K562 (cell line): Measurements from ENCODE around the gene ST3GAL5. TPM values are rescaled to one million over a fixed set of nuclear protein-coding genes. Genes with fewer than 3 reads are reported as not detected.

Experiments
- ATAC-seq: fragments of 200-7000 bp; cut with Tn5 transposase; 3 replicates; pipeline ENCODE4 v1.9.1; 2020; ENCODE audit warnings: moderate library complexity
- Bru-seq: library from RNA; stranded (reverse); fragments of 400-500 nt; gene quantifications from one replicate; lab custom pipeline; 2021; lab: Mats Ljungman, UMichigan
- BruChase-seq, 2 experiments: library from RNA; stranded (reverse); fragments of 400-500 nt; gene quantifications; one replicate each; lab custom pipeline; 2021; lab: Mats Ljungman, UMichigan
- BruUV-seq: library from RNA; stranded (reverse); fragments of 400-500 nt; replicated peaks from 2 replicates; lab custom pipeline; 2021; lab: Mats Ljungman, UMichigan
- CTCF ChIA-PET: fragments of 300-600 bp; formaldehyde crosslinking; extraction: SDS; loops from one replicate; lab custom pipeline; 2021; ENCODE audit warnings: low intra/inter-chr PET ratio; lab: Yijun Ruan, JAX
- POLR2A ChIA-PET: fragments of 300-600, 350-650 bp; sonication (Branson Sonifier 250); formaldehyde crosslinking; extraction: SDS; loops from one replicate; lab custom pipeline; 2021; ENCODE audit warnings: antibody characterized with exemption, inconsistent platforms; lab: Yijun Ruan, JAX
- DNase-seq, 4 experiments: peaks; one replicate each; pipeline versions ENCODE4 v3.0.0 to v3.0.0-alpha.2; 2011 to 2018; ENCODE audit warnings: low spot score in 3 of 4, mixed read lengths in 3 of 4; ENCODE audit errors: extremely low read depth in 1 of 4
- FAIRE-seq: peaks from 2 replicates; lab custom pipeline; 2011; peaks lifted over from hg19 to GRCh38; lab: Jason Lieb, UNC
- H2AFZ ChIP-seq: 2 replicates; pipeline ENCODE4 v1.6.0; 2011; ENCODE audit warnings: low read depth, low read length, control low read depth, inconsistent platforms
- H3K27ac ChIP-seq: fragments of 200-600 bp; 3 replicates; pipeline ENCODE4 v1.8.0; 2011; ENCODE audit warnings: low read depth, mild to moderate bottlenecking, control low read depth, inconsistent platforms, low read length, moderate library complexity, mixed read lengths; ENCODE audit errors: extremely low read depth
- H3K27me3 ChIP-seq, 2 experiments: fragments of 300-600 bp in 1 of 2; 2 replicates in 1 of 2; 3 replicates in 1 of 2; pipeline versions ENCODE4 v1.6.0 to v1.8.0; 2011; ENCODE audit warnings: inconsistent platforms in 2 of 2, low read length in 2 of 2, mild to moderate bottlenecking in 1 of 2, mixed read lengths in 1 of 2, moderate library complexity in 1 of 2; ENCODE audit not compliant: control insufficient read depth in 2 of 2, insufficient read depth in 2 of 2
- H3K36me3 ChIP-seq: fragments of 300-600 bp; 3 replicates; pipeline ENCODE4 v1.8.0; 2011; ENCODE audit warnings: mild to moderate bottlenecking, low read length, inconsistent platforms; ENCODE audit not compliant: control insufficient read depth, insufficient read depth
- H3K4me1 ChIP-seq, 2 experiments: fragments of 200-600 bp in 1 of 2; replicated peaks in 1 of 2; 2 replicates in 1 of 2; 3 replicates in 1 of 2; pipeline versions ENCODE4 v1.5.1 to v1.8.0; 2011; ENCODE audit warnings: inconsistent platforms in 2 of 2, low read length in 2 of 2, mild to moderate bottlenecking in 1 of 2, mixed read lengths in 1 of 2, moderate library complexity in 1 of 2; ENCODE audit not compliant: control insufficient read depth in 2 of 2, insufficient read depth in 2 of 2
- H3K4me2 ChIP-seq: 2 replicates; pipeline ENCODE4 v1.6.1; 2011; ENCODE audit warnings: low read length, control low read depth, inconsistent platforms, mixed read lengths; ENCODE audit not compliant: insufficient read depth
- H3K4me3 ChIP-seq: fragments of 200-600 bp; sonication (generic), shearing (Covaris generic); 2 replicates; pipeline ENCODE4 v1.5.1; 2016; ENCODE audit warnings: control low read depth, inconsistent platforms
- H3K79me2 ChIP-seq: fragments of 200-600 bp; 3 replicates; pipeline ENCODE4 v1.8.0; 2011; ENCODE audit warnings: low read length, inconsistent platforms; ENCODE audit not compliant: control insufficient read depth, insufficient read depth
- H3K9ac ChIP-seq, 2 experiments: 2 replicates each; pipeline versions ENCODE4 v1.6.0 to v1.6.1; 2011; ENCODE audit warnings: low read depth in 2 of 2, low read length in 2 of 2, control low read depth in 1 of 2, inconsistent platforms in 1 of 2, mild to moderate bottlenecking in 1 of 2, mixed read lengths in 1 of 2; ENCODE audit not compliant: insufficient read depth in 1 of 2
- H3K9me1 ChIP-seq: one replicate; pipeline ENCODE4 v1.6.0; 2011; ENCODE audit warnings: inconsistent platforms, mild to moderate bottlenecking, low read length, moderate library complexity; ENCODE audit not compliant: control insufficient read depth, insufficient read depth
- H3K9me3 ChIP-seq: replicated peaks from 2 replicates; pipeline ENCODE4 v1.5.1; 2011; ENCODE audit warnings: low read depth, low read length, inconsistent platforms; ENCODE audit not compliant: control insufficient read depth, insufficient read depth
- H4K20me1 ChIP-seq: replicated peaks from 2 replicates; pipeline ENCODE4 v1.6.1; 2011; ENCODE audit warnings: low read length, inconsistent platforms, mixed read lengths; ENCODE audit not compliant: control insufficient read depth, insufficient read depth
- ELF1 ChIP-seq: fragments of 200-800 bp; sonication (Bioruptor generic); IDR thresholded peaks from 2 replicates; pipeline ENCODE4 v1.6.1; 2016; ENCODE audit warnings: missing genetic modification characterization, missing compliant biosample characterization
- FOXJ3 ChIP-seq: sonication (generic); formaldehyde crosslinking; IDR thresholded peaks from 2 replicates; pipeline ENCODE4 v1.4.0; 2020; ENCODE audit warnings: mild to moderate bottlenecking, missing genetic modification reagents
- GATA2 ChIP-seq: sonication (generic); formaldehyde crosslinking; IDR thresholded peaks from 2 replicates; pipeline ENCODE4 v1.4.0; 2020; ENCODE audit warnings: mild to moderate bottlenecking, missing genetic modification reagents
- SRSF7 ChIP-seq: fragments of 200-400 bp; formaldehyde crosslinking; optimal IDR thresholded peaks from 2 replicates; pipeline ENCODE3; 2017; ENCODE audit warnings: mild to moderate bottlenecking, low read depth, low read length
- WGBS: fragments of 100-300 bp; shearing (Covaris generic); methylation state at CpG from one replicate; pipeline ENCODE4 v1.1.6; 2016; ENCODE audit warnings: low coverage, mixed read lengths; ENCODE audit not compliant: insufficient coverage; ENCODE audit errors: missing lambda C conversion rate; 5-methylcytosine and 5-hydroxymethylcytosine counted together
- in situ Hi-C: fragments of 300-500 bp; cut with MboI; formaldehyde crosslinking; loops from 4 replicates; pipeline ENCODE4 v1.15.0; 2018; ENCODE audit warnings: inconsistent platforms, mixed read lengths
- intact Hi-C: fragments of 100-400 bp; cut with micrococcal nuclease; formaldehyde crosslinking; loops from 2 replicates; pipeline ENCODE4 v1.14.2; 2022
- long read RNA-seq, 3 experiments: library from polyadenylated mRNA in 2 of 3; library from RNA in 1 of 3; unstranded in 2 of 3; stranded (forward) in 1 of 3; transcript quantifications; one replicate each; pipeline ENCODE4 v2.0.0, GENCODE V29; 2019 to 2022
- polyA minus RNA-seq, 3 experiments: library from RNA; depleted of rRNA, polyadenylated mRNA; stranded (reverse); fragments of >200 nt; gene quantifications; 2 replicates each; pipeline ENCODE4 v1.2.3, GENCODE V29; 2011
- polyA plus RNA-seq, 8 experiments: library from polyadenylated mRNA; depleted of rRNA in 4 of 8; stranded (reverse) in 5 of 8; unstranded in 3 of 8; fragments of >200 nt; fragmentation: Nextera tagmentation in 2 of 8; fragmentation: Illumina TruSeq in 1 of 8; extraction: Ambion mirVana in 2 of 8; extraction: Trizol in 1 of 8; gene quantifications; 2 replicates each; pipeline versions ENCODE4 v1.2.1 to v1.2.3, GENCODE V29; 2011 to 2014; ENCODE audit warnings: inconsistent platforms in 1 of 8, missing spikeins in 1 of 8
- total RNA-seq, 7 experiments: library from RNA; depleted of rRNA in 6 of 7; stranded (reverse); fragments of >200 nt in 6 of 7; fragmentation: Illumina TruSeq in 2 of 7; extraction: Trizol in 2 of 7; gene quantifications; 2 replicates each; pipeline versions ENCODE4 v1.2.1 to v1.2.3, GENCODE V29; 2011 to 2021; ENCODE audit warnings: low replicate concordance in 1 of 7
- TF ChIP-seq, protein P1 (sequence below): fragments of 450-650 bp; IDR thresholded peaks from 2 replicates; pipeline ENCODE4 v1.6.1; 2016; ENCODE audit warnings: low read depth, mild to moderate bottlenecking, moderate library complexity
- TF ChIP-seq, protein P2 (sequence below): fragments of 250-450 bp; sonication (Bioruptor Pico); IDR thresholded peaks from 2 replicates; pipeline ENCODE4 v1.5.0; 2020; ENCODE audit warnings: mild to moderate bottlenecking
- TF ChIP-seq, protein P3 (sequence below): IDR thresholded peaks from 2 replicates; pipeline ENCODE4 v1.6.1; 2011; ENCODE audit not compliant: insufficient read length; ENCODE audit errors: extremely low read depth
- TF ChIP-seq, protein P4 (sequence below): fragments of 250-450 bp; sonication (Bioruptor Pico); IDR thresholded peaks from 2 replicates; pipeline ENCODE4 v1.4.0; 2020; ENCODE audit warnings: mild to moderate bottlenecking, moderate library complexity, borderline replicate concordance

ST3GAL5 gene
- 39.5 and 67.1 TPM in 2 replicates for total RNA-seq (2011; cell fraction: chromatin; rRNA removed; ENCODE audit: low replicate concordance)
- total RNA-seq (2011; cell fraction: nucleolus; rRNA removed), result 22.7 and 28.6 TPM in 2 replicates
- total RNA-seq (2011; cell fraction: nucleoplasm; rRNA removed), result 36.4 and 54.3 TPM in 2 replicates
- total RNA-seq (2014; rRNA removed), result 4.1 and 6.3 TPM in 2 replicates
- total RNA-seq (2014; rRNA removed; fragmentation: Illumina TruSeq; extraction: Trizol), result 4.4 and 4.9 TPM in 2 replicates
- total RNA-seq (2015; rRNA removed; fragmentation: Illumina TruSeq; extraction: Trizol), result 2.9 and 3.6 TPM in 2 replicates
- total RNA-seq (2021), result 4.0 and 4.2 TPM in 2 replicates
- polyA plus RNA-seq (2011; rRNA removed), result 7.9 and 10.0 TPM in 2 replicates
- polyA plus RNA-seq (2011; cell fraction: cytosol; rRNA removed), result 2.8 and 4.2 TPM in 2 replicates
- 7.7 and 8.6 TPM in 2 replicates for polyA plus RNA-seq (2011; cell fraction: nucleus; rRNA removed)
- 2.7 and 8.7 TPM in 2 replicates for polyA plus RNA-seq (2012)
- polyA plus RNA-seq (2014; fragmentation: Illumina TruSeq; extraction: Trizol), result 3.5 and 4.1 TPM in 2 replicates
- 1 to 10 TPM; 1.6 to 1.8 TPM for polyA plus RNA-seq (2014; fragmentation: Nextera tagmentation; extraction: Ambion mirVana)
- polyA plus RNA-seq (2014; rRNA removed), result 3.1 and 4.4 TPM in 2 replicates
- polyA minus RNA-seq (2011; rRNA and poly(A)+ RNA removed), result 11.3 and 14.3 TPM in 2 replicates
- 2.3 and 3.1 TPM in 2 replicates for polyA minus RNA-seq (2011; cell fraction: cytosol; rRNA and poly(A)+ RNA removed)
- 6.5 and 12.1 TPM in 2 replicates for polyA minus RNA-seq (2011; cell fraction: nucleus; rRNA and poly(A)+ RNA removed)
- percentile 50 among the genes with signal in this experiment for Bru-seq, nascent RNA
- BruChase-seq, experiment 1, labeled RNA remaining after a 2-hour chase, result percentile 51 among the genes with signal in this experiment
- BruChase-seq, experiment 2, labeled RNA remaining after a 6-hour chase, result percentile 52 among the genes with signal in this experiment
- long read RNA-seq, experiment 1, full-length matches to known transcripts, result 11 of 13 reads
- long read RNA-seq, experiment 1, partial matches to known transcripts, result 0 of 13 reads
- long read RNA-seq, experiment 1, other reads (novel, unspliced or antisense), result 2 of 13 reads
- long read RNA-seq, experiment 2, partial matches to known transcripts, result 1 of 4 reads
- long read RNA-seq, experiment 2, other reads (novel, unspliced or antisense), result 2 of 4 reads
- long read RNA-seq, experiment 3, full-length matches to known transcripts, result 3 of 3 reads
- long read RNA-seq, experiment 3, partial matches to known transcripts, result 0 of 3 reads
- long read RNA-seq, experiment 3, other reads (novel, unspliced or antisense), result 0 of 3 reads

DNA sequence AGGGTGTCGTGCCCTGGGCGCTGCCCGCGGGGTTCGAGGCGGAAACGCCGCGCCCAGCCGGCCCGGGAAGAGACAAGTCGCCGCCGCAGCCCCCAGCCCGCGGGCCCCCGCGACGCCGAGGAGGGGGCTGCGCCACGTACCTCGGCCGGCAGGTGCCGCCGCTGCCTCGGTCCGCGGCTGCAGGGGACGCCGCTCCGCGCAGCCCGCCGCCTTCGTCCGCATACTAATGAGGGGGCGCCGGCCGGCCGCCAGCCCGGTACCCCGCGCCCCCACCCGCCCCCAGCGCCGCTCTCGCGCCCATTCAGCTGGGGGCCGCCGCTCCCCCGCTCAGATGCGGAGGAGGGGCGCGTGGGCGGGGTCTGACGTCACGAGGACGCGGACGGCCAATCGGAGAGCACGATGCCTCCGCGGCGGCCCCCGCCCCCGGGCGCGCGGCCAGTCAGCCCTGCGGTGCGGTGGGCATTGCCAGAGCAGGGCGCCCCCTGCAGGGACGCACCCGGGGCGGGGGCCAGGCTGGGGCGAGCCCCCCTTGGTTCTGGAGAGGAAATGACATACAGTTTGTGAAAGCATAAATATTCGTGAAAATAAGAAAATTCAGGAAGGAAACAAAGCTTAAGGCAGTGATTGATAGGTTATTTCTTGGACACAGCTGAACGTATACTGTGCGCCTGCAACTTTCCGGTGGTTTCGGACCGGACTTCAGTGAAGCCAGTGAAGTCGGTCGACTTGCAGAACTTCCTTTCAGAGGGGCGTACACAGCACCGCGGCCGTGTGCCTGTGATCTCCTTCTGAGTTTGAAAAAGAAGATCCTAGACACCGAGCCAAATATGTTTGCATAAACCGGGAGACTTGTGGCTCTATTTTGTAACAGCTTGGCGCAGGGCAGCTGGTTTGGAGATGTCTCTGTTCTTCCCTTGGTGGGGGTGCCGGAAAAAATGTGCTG, at the start of gene ST3GAL5:
Gene ST3GAL5, minus strand, starts transcription at position 307 of the 943 bp plus-strand sequence. Its CDS starts 85 bp downstream, at position 222.
- ATAC-seq (peak; percentile 89), DNase-seq (peak; percentile 91 to 98 (median 96)), FAIRE-seq (peak; percentile 76)
- Histone ChIP-seq H3K79me2 (0 out of 3 replicates have a peak, but pooled peaks cover 10% of the 10 kb centered on the region), H3K9me1 (no peaks in the 10 kb centered on the region), H3K4me2 (peak within 1 kb of the TSS; percentile 81), H3K27me3 (no peaks in the 10 kb centered on the region), H2AFZ (peak within 1 kb of the TSS; percentile 96), H3K36me3 (no peaks in the 10 kb centered on the region; the same call in 2 of the 3 replicates), H3K4me3 (peak within 1 kb of the TSS; percentile 63), H3K4me1 (peaks cover 31 to 35% of the 10 kb centered on the region in 2 experiments; a peak in 4 of 5 replicates), H4K20me1 (no peaks in the 10 kb centered on the region), H3K9ac (peak within 1 kb of the TSS; percentile 68 to 90), H3K27ac (peak within 1 kb of the TSS; percentile 33), H3K9me3 (no peaks in the 10 kb centered on the region)
- in situ Hi-C loops, result no loop called here
- no TSS peak for BruUV-seq
- CTCF ChIA-PET, result interaction anchor here (0.7 to 1.6 kb wide), 3 partner anchors 61 to 190 kb away, joined by 3 to 17 read pairs (median 5); no protein-coding TSS in a partner anchor
- whole genome bisulfite sequencing, result under 1% methylated on average over 68 of the region's 94 CpGs
- POLR2A ChIA-PET, result interaction anchor here (0.6 to 1.4 kb wide), 10 partner anchors 15 to 543 kb away, joined by 3 to 4 read pairs (median 3); no protein-coding TSS in a partner anchor
- intact Hi-C loops, result loop anchor here (2.0 to 10.0 kb wide), 6 partner anchors 46 to 188 kb away; no protein-coding TSS in a partner anchor
- TF ChIP-seq, protein P1, sequence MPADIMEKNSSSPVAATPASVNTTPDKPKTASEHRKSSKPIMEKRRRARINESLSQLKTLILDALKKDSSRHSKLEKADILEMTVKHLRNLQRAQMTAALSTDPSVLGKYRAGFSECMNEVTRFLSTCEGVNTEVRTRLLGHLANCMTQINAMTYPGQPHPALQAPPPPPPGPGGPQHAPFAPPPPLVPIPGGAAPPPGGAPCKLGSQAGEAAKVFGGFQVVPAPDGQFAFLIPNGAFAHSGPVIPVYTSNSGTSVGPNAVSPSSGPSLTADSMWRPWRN, result no peak
- TF ChIP-seq, protein P2, sequence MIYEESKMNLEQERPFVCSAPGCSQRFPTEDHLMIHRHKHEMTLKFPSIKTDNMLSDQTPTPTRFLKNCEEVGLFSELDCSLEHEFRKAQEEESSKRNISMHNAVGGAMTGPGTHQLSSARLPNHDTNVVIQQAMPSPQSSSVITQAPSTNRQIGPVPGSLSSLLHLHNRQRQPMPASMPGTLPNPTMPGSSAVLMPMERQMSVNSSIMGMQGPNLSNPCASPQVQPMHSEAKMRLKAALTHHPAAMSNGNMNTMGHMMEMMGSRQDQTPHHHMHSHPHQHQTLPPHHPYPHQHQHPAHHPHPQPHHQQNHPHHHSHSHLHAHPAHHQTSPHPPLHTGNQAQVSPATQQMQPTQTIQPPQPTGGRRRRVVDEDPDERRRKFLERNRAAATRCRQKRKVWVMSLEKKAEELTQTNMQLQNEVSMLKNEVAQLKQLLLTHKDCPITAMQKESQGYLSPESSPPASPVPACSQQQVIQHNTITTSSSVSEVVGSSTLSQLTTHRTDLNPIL (CRISPR knock-in tag), result no peak
- TF ChIP-seq FOXJ3 (no peak), ELF1 (tag) (no peak), SRSF7 (no peak), GATA2 (CRISPR knock-in tag) (no peak)
- TF ChIP-seq, protein P3, sequence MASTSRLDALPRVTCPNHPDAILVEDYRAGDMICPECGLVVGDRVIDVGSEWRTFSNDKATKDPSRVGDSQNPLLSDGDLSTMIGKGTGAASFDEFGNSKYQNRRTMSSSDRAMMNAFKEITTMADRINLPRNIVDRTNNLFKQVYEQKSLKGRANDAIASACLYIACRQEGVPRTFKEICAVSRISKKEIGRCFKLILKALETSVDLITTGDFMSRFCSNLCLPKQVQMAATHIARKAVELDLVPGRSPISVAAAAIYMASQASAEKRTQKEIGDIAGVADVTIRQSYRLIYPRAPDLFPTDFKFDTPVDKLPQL, result no peak
- TF ChIP-seq, protein P4, sequence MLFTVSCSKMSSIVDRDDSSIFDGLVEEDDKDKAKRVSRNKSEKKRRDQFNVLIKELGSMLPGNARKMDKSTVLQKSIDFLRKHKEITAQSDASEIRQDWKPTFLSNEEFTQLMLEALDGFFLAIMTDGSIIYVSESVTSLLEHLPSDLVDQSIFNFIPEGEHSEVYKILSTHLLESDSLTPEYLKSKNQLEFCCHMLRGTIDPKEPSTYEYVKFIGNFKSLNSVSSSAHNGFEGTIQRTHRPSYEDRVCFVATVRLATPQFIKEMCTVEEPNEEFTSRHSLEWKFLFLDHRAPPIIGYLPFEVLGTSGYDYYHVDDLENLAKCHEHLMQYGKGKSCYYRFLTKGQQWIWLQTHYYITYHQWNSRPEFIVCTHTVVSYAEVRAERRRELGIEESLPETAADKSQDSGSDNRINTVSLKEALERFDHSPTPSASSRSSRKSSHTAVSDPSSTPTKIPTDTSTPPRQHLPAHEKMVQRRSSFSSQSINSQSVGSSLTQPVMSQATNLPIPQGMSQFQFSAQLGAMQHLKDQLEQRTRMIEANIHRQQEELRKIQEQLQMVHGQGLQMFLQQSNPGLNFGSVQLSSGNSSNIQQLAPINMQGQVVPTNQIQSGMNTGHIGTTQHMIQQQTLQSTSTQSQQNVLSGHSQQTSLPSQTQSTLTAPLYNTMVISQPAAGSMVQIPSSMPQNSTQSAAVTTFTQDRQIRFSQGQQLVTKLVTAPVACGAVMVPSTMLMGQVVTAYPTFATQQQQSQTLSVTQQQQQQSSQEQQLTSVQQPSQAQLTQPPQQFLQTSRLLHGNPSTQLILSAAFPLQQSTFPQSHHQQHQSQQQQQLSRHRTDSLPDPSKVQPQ (CRISPR knock-in tag), result no peak
